ENCODE measurements around the gene MRPL23.

GRCh38 chr11:1964955-1965354 is 17.8 kb downstream of the MRPL23 start:
- TF ChIP-seq, protein P1, sequence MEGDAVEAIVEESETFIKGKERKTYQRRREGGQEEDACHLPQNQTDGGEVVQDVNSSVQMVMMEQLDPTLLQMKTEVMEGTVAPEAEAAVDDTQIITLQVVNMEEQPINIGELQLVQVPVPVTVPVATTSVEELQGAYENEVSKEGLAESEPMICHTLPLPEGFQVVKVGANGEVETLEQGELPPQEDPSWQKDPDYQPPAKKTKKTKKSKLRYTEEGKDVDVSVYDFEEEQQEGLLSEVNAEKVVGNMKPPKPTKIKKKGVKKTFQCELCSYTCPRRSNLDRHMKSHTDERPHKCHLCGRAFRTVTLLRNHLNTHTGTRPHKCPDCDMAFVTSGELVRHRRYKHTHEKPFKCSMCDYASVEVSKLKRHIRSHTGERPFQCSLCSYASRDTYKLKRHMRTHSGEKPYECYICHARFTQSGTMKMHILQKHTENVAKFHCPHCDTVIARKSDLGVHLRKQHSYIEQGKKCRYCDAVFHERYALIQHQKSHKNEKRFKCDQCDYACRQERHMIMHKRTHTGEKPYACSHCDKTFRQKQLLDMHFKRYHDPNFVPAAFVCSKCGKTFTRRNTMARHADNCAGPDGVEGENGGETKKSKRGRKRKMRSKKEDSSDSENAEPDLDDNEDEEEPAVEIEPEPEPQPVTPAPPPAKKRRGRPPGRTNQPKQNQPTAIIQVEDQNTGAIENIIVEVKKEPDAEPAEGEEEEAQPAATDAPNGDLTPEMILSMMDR (conservative IDR thresholded peaks at IDR 0.05; ENCODE audit: low read depth, low read length), result no peak
- TF ChIP-seq EZH2 (IDR thresholded peaks at IDR 0.05; ENCODE audit: low read length, unreplicated experiment) (no peak), EZH2phosphoT487 (IDR thresholded peaks at IDR 0.05; ENCODE audit: borderline replicate concordance, low read length) (no peak)
